ENCODE results near the gene LANCL2. TPM values are rescaled to one million over a fixed set of nuclear protein-coding genes. Genes with fewer than 3 reads are reported as not detected.

The LANCL2 gene
- total RNA-seq, 1 experiment from 2014 or later: 10.0 TPM

DNA sequence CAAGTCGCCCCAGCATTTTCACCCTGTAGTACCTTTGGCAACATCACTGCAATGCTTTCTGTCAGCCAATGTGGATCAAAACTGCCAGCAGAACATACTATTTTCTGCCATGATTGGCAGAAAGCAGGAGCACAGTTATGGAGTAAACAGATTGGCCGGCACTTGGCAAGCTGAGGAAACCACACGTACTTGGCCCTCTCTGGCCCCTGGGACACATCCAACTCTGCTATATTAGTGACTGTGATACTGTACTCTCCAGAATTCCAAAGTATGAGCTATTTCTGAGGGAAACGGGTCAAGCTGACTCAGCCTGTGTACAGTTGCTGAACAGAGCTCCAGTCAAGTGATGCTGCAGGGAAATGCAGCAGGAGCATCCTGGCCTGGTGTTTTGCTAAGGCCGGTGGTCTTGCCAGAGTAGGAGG lies 39.8 kb upstream of the LANCL2 start:
- POLR2A ChIA-PET: no interaction called here

More for the DNA sequence above, 39.8 kb upstream of the LANCL2 start:
- no peak overlapping the region for H3K9ac ChIP-seq (ENCODE audit: low read length)
- 0 out of 2 replicates have a peak, but pooled peaks cover 2% of the 10 kb centered on the region for H3K27me3 ChIP-seq (ENCODE audit: insufficient read depth, low read length)
- H3K4me3 ChIP-seq (replicated peaks in 1 of 2; ENCODE audit: low read depth in 1 of 2, low read length in 2 of 2): no peak overlapping the region
- no TSS peak for BruUV-seq (replicated peaks)
- H3K4me1 ChIP-seq (ENCODE audit: control insufficient read depth in 1 of 2, insufficient read depth in 2 of 2, low read length in 2 of 2): no peaks in the 10 kb centered on the region
- H4K20me1 ChIP-seq (ENCODE audit: insufficient read depth): no peaks in the 10 kb centered on the region
- ChIA-PET CTCF (no interaction called here), RAD21 (ENCODE audit: low non-redundant PET in 1 of 2, low total read pairs in 2 of 2, uncharacterized antibody in 2 of 2, unreplicated experiment in 2 of 2) (interaction anchor here in 1 of 2 experiments (0.6 kb wide), 1 partner anchor 16 kb away, joined by 4 read pairs; no protein-coding TSS in a partner anchor)
- H3K36me3 ChIP-seq (ENCODE audit: control insufficient read depth in 1 of 2, insufficient read depth in 2 of 2, low read length in 2 of 2): no peaks in the 10 kb centered on the region
- no peak for TF ChIP-seq ELF1 (IDR thresholded peaks at IDR 0.05; ENCODE audit: borderline replicate concordance, low read depth)
- TF ChIP-seq SRF (IDR thresholded peaks at IDR 0.05; ENCODE audit: low read depth): no peak
- TF ChIP-seq, protein P1, sequence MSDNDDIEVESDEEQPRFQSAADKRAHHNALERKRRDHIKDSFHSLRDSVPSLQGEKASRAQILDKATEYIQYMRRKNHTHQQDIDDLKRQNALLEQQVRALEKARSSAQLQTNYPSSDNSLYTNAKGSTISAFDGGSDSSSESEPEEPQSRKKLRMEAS (IDR thresholded peaks at IDR 0.05): no peak
- TF ChIP-seq JUND (IDR thresholded peaks at IDR 0.05): no peak
- TF ChIP-seq, protein P2, sequence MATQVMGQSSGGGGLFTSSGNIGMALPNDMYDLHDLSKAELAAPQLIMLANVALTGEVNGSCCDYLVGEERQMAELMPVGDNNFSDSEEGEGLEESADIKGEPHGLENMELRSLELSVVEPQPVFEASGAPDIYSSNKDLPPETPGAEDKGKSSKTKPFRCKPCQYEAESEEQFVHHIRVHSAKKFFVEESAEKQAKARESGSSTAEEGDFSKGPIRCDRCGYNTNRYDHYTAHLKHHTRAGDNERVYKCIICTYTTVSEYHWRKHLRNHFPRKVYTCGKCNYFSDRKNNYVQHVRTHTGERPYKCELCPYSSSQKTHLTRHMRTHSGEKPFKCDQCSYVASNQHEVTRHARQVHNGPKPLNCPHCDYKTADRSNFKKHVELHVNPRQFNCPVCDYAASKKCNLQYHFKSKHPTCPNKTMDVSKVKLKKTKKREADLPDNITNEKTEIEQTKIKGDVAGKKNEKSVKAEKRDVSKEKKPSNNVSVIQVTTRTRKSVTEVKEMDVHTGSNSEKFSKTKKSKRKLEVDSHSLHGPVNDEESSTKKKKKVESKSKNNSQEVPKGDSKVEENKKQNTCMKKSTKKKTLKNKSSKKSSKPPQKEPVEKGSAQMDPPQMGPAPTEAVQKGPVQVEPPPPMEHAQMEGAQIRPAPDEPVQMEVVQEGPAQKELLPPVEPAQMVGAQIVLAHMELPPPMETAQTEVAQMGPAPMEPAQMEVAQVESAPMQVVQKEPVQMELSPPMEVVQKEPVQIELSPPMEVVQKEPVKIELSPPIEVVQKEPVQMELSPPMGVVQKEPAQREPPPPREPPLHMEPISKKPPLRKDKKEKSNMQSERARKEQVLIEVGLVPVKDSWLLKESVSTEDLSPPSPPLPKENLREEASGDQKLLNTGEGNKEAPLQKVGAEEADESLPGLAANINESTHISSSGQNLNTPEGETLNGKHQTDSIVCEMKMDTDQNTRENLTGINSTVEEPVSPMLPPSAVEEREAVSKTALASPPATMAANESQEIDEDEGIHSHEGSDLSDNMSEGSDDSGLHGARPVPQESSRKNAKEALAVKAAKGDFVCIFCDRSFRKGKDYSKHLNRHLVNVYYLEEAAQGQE (IDR thresholded peaks at IDR 0.05; ENCODE audit: low read depth): no peak
- no peak for TF ChIP-seq SIN3A (IDR thresholded peaks at IDR 0.05; ENCODE audit: low read depth)
- no peak for TF ChIP-seq CTCF (IDR thresholded peaks at IDR 0.05 in 2 of 3, conservative IDR thresholded peaks at IDR 0.05 in 1 of 3; ENCODE audit: borderline replicate concordance in 1 of 3, insufficient read depth in 1 of 3, low read depth in 2 of 3, low read length in 2 of 3)
- no peak for TF ChIP-seq SP1 (IDR thresholded peaks at IDR 0.05; ENCODE audit: low read depth)
- no peak for TF ChIP-seq POLR2A (IDR thresholded peaks at IDR 0.05; ENCODE audit: borderline replicate concordance, extremely low read depth, insufficient read depth, insufficient read length)
- TF ChIP-seq EGR1 (IDR thresholded peaks at IDR 0.05; ENCODE audit: low read depth): no peak
- no peak for TF ChIP-seq CEBPB (IDR thresholded peaks at IDR 0.05; ENCODE audit: low read depth)
- no peak for TF ChIP-seq RAD21 (IDR thresholded peaks at IDR 0.05; ENCODE audit: low read depth)
- TF ChIP-seq ZNF274 (IDR thresholded peaks at IDR 0.05; ENCODE audit: low read depth, low read length): no peak
- TF ChIP-seq POLR2AphosphoS5 (IDR thresholded peaks at IDR 0.05; ENCODE audit: low read depth, low read length): no peak
- ATAC-seq: no peak
- no peak overlapping the region for H3K4me2 ChIP-seq (ENCODE audit: low read length)
- no peak for DNase-seq (ENCODE audit: low read depth, low spot score)
- intact Hi-C loops (cut with micrococcal nuclease): no loop called here
- H3K27ac ChIP-seq (ENCODE audit: low read depth, low read length): no peak overlapping the region
- no peaks in the 10 kb centered on the region for H3K9me3 ChIP-seq (ENCODE audit: control insufficient read depth in 1 of 2, insufficient read depth in 1 of 2, low read depth in 1 of 2, low read length in 2 of 2)
- H3K79me2 ChIP-seq (ENCODE audit: insufficient read depth, low read length): no peaks in the 10 kb centered on the region
- no peaks in the 10 kb centered on the region for H3K9me2 ChIP-seq (ENCODE audit: insufficient read depth)
- no peak overlapping the region for H2AFZ ChIP-seq (ENCODE audit: low read depth, low read length, poor library complexity, severe bottlenecking)

Data from HCT116 (cell line).